GM18867 (cell line): ENCODE results near the gene ANO1.
"Not testable (repeated sequence)": the region's sequence is repeated elsewhere in the genome, so short reads cannot be mapped to it uniquely, and the experiment has no call there.

ENCODE experiments used
- ATAC-seq: cut with Tn5 transposase; IDR thresholded peaks from one replicate; pipeline ENCODE4 v1.9.1; 2021; ENCODE audit warnings: mild to moderate bottlenecking, moderate library complexity; ENCODE audit not compliant: unreplicated experiment

ANO1 gene

DNA sequence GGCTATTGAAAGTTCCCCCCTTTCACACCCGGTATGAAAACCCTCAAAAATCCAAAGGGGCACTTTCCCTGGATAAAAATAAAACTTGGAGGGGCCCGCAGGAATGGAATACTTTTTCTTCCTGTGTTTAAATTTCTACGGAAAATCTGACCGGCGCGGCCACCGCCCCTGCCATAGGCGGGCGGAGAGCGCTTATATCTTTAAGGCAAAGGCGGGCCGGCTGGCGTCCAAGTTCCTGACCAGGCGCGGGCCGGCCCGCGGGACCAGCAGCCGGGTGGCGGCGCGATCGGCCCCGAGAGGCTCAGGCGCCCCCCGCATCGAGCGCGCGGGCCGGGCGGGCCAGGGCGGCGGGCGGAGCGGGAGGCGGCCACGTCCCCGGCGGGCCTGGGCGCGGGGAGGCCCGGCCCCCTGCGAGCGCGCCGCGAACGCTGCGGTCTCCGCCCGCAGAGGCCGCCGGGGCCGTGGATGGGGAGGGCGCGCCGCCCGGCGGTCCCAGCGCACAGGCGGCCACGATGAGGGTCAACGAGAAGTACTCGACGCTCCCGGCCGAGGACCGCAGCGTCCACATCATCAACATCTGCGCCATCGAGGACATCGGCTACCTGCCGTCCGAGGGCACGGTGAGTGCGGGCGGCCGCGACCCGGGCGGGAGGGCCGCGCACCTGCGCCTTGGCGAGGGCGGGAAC lies at the start of gene ANO1:
Gene ANO1, plus strand, starts transcription at position 223 of the 686 bp plus-strand sequence. Its CDS starts 290 bp downstream, at position 513.
- ATAC-seq = no peak

DNA sequence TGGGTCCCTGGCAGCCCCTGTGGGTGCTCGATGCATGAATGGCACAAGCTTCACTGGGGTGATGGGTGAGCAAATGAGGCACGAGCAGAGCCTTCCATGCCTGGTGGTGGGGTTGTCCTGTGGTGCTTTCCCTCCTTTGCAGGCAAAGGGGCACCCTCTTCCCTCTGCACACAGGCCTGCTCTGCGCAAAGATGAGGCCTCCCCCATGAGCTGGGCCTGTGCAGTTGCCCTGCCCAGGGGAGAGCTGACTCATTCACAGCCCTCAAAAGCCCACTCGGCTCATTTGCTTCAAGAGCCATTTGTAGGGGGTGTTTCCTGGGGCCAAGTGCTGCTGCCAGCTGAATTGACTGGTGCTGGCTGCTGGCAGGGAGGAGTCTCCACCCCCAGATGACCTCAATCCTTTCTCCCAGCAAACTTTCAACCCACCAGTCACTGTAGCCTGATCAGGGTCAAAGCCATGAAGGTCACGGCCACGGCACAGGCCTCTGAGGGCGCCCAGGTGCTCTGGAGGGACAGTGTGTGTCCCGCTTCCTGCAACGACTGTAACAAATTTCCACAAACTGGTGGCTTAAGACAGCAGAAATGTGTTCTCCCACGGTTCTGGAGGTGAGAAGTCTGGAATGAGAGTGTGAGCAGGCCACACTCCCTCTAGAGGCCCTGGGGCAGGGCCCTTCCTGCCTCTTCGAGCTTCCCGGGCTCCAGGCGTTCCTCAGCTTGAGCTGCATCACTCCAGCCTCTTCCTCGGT lies 48.8 kb upstream of the ANO1 start:
- ATAC-seq = no peak

DNA sequence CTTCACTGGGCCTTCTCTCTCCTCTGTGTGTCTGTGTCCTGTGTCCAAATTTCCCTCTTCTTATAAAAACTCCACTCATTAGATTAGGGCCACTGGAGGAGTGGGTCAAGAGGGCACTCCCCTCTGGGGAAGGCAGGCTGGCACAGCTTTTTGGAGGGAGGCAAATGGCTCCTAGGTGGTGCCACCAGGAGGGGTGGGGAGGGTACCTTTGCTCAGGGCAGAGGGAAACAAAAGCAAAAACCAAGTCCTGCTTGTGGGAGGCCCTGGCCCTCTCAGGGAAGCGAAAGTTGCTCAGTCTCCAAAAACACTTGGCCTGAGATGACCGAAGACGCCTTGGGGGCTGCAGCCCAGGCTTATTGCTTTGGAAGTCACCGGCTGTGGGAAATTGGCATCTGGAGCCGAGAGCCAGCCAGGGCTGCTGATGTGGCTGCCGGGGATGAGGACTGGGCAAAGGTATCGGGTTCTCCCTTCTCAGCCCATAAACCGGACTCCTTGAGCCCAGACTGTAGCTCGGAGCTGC lies 48.2 kb upstream of the ANO1 start:
- ATAC-seq = no peak

DNA sequence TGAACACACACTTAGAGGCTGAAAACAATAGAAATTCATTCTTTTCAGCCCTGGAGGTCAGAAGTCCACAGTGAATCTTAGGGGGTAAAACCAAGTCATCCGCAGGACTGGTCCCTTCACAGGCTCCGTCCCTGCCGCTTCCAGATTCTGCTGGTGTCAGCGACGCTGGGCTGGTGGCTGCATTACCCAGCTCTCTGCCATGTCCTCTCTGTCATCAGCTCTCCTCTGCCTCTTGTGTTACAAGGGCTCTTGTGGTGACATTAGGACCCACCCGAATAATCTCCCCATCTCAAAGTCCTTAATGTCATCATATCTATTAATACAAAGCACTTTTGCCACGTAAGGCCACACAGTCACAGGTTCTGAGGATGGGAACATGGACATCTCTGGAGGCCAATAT lies 47.7 kb upstream of the ANO1 start:
- ATAC-seq = no peak

DNA sequence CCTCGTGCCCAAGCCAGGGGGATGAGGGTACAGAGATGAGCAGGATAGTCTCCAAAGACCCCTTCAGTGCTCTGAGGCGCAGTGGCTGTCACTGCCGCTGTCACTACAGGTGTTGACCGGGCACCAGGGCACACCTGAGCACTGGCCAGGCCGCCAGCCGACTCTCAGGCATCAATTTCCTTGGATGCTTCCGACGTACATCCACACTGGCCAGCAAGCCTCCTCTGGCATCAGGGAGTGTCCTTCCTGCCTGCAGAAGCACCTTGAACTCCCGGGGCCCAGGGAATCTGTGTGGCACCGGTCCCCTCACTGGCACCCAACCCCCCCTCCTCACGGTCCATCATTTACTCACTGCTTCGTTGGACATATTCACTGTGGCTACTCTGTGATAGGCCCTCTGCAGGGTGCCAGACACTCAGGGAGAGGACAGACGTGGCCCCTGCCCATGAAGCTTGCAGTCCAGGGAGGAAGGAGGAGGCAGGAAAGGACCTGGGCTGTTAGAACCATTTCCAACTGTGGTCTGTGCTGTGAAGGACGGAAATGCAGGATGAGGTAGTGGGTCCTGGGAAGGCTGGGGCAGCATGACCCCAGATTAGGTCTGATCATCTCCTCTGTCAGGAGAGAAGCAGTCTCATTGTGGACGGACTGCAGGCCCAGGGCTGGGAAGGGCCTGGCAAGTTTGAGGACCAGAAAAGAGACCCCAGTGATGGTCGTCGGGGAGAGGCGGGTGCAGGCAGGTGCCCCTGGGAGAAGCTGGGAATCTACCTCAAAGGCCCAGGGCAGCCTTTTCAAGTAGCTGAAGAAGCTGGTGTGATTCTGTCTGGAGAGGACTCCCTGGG lies 46.3 kb upstream of the ANO1 start:
- no peak for ATAC-seq

DNA sequence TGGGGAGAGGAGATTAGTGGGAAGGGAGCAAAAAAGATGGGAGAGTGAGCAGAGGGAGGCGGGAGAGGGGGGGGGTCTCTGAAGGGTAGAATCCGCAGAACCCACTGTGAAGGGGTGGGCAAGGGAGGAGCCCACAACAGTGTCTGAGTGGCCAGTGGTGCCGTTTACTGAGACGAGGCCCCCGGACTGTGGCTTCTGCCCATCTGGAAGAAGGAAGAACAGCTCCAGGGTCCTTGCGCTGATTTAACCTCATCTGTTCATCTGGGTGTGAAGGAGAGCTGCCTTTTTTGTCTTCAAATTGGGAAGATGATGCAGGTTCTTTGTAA lies 45.7 kb upstream of the ANO1 start:
- no peak for ATAC-seq

DNA sequence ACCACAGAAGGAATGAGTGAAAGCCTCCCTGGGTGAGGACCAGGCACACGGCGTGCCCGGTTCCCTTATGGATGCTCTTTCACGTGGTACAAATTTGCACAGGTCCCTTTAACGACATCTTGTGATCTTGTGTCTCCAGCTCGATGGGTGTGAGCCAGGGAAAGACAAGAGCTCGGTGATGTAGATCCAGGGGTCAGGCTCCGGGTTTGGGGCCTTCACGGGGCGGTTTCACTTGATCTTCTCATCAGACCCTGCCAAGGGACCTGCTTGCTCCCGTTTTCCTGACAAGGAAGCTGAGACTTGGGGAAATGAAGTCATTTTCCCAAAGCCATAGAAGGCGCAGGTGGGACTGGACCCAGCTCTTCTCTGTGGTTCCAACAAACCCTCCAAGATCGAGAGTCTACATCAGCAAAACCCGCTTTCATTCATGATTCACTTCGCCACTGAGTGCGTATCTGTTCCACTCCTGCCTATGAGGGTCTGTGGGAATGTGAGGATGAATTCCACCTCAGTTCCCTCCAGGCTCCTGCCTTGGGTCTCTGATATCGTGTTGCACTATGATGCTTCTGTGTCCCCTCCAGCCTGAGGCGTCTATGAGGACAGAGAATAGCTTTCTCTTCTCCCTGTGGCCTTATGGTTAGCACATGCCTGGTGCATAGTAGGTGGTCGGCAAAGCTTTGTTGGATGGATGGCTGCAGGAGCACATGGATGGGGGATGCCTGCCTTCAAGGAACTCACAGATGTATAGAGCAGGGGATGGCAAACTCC lies 45.0 kb upstream of the ANO1 start:
- ATAC-seq = no peak

DNA sequence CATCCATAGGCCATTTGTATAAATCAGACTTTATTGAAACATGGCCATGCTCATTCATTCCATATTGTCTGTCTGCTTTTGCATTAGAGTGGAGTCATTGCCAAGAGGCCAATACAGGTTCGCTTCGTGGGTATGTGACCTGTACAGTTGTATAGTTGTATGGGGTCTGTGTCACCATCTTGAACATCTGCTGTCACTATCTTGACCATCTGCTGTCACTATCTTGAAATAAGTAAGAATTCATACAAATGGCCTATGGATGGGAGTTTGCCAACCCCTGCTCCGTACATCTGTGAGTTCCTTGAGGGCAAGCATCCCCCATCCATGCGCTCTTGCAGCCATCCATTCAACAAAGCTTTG lies 44.4 kb upstream of the ANO1 start:
- no peak for ATAC-seq

DNA sequence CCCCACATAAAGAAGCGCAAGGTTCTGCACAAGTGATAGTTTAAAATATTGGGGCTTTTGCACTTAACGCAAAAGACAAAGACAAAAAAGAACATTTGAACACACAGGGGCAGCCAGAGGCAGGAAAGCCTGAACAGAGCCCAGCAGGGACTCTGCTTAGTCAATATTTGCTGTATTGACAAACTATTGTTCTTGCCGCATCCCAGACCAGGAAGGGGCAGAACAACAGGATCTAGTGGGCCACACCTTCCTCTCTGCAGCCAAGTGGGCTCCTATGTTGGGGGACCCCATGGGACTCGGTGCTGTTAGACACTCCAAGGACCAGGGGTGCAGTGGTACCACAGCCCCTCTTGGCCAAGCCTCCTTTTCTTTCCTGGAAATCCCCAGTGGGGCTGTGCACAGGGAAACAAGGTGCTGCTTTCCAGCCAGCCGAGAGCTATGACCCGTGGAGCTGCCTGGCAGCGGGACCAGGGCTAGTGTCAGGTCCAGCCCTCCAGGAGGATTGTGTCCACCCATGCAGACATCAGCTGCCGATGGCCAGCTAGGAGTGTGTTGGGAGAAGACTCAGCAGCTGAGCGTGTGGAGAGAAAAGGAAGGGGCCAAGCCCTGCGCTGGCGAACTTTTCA lies 43.3 kb upstream of the ANO1 start:
- no peak for ATAC-seq

DNA sequence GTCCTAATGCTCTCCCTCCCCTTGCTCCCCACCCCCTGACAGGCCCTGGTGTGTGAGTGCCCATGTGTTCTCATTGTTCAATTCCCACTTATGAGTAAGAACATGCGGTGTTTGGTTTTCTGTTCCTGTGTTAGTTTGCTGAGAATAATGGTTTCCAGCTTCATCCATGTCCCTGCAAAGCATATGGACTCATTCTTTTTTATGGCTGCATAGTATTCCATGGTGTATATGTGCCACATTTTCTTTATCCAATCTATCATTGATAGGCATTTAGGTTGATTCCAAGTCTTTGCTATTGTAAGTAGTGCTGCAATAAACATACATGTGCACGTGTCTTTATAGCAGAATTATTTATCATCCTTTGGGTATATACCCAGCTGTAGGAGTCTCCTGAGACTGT lies 42.5 kb upstream of the ANO1 start:
- not testable (repeated sequence) for ATAC-seq

DNA sequence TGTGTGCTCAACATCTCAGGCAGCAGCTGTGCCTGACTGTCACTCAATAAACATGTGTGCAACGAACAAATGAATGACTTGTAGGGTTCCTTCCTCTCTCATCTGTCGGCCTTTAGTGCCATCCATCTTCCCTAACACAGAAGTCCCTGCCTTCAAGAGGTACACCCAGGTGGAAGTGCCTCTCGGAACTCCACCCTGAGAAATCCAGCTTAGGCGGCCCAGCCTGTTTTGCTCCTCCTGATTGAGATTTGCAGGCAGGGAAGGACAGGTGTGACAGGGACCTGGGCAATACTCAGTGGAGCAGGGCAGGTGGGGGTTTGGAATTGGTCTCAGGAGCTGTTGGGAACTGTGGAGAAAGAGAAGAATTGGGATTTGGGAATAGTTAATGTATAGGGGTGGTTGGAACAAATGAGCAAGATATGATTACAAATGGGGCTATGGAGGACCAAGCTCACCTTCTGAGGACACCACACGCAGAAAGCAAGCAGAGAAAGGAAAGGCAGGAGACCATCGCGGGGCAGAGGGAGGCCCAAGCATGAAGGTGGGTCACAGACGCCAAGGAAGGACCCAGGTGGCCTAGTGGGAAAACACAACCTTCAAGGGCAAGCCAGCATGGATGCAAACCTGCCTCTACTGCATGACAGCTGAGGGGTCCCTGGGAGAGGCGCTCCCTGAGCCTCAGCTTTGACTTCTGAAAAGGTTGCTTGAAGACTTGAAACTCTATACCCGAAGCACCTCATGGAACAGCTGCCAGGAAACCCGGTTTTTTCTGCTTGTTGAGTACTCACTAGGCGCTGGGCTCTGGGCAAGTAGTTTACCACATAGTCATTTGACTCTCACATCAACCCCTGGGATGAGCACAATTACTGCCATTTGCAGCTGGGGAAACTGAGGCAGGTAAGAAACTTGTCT lies 40.9 kb upstream of the ANO1 start:
- no peak for ATAC-seq

DNA sequence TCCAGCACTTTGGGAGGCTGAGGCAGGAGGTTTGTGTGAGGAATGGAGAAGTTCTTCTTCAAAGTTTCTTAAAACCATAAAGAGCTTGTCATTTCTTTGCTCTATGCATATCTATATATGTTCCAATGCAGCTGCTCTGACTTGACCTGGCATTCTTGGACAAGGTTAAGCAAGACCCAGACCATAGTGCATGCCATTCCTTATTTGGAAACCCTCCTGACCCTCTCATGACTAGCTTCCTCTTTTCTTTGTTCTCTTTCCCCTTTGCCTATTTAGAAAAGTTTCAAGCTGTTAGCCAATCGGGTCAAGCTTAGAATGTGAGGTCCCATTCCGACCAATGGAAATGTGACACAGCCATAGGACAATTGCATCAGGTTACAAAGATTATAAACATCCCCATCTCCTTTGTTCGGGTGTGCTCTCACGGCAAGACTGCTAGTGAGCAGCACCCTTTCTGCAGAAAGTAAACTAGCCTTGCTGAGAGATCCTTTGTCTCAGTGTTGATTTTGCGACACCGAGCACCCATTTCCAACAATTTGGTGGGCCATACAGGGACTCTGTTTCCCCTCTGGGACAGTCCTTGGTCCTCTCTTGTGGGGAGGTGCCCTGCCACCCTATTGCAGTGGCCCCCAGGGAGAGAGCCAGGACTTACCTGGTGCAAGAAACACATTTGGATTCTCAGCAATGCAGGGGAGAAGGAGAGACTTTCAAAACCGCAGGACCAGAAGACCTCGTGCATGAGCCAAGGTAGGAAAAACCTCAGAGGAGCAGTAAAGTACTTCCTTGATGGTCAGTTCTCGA lies 39.9 kb upstream of the ANO1 start:
- ATAC-seq = no peak

DNA sequence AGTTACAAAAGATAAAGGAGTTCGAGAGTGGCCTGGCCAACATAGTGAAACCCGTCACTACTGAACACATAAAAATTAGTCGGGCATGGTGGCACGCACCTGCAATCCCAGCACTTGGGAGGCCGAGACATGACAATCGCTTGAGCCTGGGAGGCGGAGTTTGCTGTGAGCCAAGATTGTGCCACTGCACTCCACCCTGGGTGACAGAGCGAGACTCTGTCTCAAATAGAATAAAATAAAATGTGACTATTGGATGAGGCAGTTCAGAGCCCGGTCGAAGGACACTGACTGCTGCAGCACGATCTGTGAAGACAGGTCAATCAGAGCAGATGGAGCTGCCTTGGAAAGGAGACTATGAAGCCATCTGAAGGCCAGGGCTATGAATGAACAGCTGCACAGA lies 37.7 kb upstream of the ANO1 start:
- no peak for ATAC-seq

DNA sequence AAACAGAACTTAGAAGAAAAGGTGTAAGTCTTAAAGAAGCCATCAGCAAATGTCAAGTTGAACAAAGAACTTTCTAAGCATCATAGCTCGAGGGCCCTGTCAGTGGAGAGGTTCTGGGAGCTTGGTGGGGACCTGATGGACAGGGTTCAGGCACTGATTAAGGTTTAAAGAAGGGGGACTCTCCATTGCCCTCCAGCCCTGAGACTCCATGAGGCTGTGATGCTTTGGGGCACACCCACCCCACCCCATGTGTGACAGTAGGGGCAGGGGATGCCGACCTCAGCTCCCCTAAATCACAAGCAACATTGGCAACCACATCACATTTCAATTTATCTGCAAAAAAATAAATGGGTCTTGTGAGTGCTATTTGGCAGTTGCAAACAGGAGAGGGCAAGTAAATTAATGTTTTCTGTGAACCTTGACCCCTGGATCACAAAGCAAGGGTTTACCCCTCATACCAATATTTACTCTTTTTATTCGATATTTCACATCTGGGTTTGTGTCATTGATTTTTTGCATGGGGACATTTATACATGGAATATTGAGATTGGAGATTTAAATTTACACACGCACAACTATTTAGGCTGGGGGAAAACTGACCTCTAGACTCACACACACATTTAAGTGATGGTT lies 37.1 kb upstream of the ANO1 start:
- no peak for ATAC-seq

DNA sequence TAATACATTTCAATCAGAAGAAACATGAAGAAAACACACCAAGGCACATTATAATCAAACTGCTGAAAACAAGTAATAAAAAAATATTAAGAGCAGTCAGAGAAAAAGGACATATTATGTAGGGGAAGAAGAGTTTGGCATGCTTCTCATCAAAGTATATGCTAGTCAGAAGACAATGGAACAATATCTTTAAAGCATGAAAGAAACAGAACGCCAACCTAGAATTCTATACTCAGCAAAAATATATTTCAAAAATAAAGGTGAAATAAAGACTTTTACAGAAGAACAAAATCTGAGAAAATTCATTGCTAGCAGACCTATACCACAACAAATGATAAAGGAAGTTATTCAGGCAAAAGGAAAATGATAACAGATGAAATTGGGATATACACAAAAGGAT lies 34.6 kb upstream of the ANO1 start:
- ATAC-seq = no peak

DNA sequence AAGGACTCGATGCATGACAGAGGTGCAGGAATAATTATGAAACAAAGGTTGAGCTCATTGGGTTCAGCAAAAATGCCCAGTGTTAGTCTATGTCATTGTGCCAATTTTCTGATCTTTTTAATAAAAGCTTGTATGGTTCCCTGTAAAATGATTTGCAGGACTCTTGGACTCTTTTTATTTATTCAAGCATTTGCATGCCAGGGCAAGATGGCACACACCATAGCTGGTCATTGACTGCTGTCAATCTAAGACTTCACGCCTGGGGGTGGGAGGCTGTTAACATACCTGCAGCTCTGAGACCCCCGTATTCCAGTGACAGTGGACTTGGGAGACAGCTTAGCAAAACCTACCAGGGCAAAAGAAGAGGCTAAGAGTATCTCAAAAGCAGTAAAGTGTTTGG lies 32.0 kb upstream of the ANO1 start:
- no peak for ATAC-seq

DNA sequence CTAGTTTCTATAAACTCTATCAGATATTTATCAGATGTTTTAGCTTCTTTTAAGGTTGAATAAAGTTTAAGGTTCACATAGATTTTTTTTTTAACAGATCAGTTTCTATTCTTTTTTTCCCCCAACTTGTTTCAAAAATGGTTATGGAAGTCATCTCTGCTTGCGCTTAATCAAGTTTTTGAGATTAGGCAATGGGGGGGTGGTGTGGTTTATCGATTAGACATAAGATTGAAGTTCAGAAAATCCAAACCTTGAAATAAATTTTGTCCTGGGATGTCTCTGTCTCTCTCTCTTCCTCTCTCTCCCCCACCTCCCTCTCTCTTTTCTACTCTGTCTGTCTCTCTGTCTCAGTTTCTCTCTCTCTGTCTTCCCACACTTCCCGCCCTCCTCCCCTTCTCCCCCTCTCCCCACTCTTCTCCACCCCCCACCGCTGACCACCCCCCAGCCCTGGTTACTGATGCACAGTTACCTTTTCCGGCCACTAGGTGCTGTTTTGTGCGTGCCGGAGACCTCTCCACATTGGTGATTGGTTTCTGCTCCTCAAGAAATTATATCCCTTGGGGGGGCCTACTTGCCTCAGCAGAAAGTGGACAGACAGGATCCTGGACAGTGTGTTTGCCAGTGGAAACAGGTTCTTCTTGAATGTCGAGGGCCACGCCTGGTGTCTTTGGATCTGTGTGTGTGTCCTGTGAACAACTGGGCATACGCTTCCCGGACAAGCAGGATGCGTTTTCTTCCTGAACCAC lies 29.7 kb upstream of the ANO1 start:
- no peak for ATAC-seq

DNA sequence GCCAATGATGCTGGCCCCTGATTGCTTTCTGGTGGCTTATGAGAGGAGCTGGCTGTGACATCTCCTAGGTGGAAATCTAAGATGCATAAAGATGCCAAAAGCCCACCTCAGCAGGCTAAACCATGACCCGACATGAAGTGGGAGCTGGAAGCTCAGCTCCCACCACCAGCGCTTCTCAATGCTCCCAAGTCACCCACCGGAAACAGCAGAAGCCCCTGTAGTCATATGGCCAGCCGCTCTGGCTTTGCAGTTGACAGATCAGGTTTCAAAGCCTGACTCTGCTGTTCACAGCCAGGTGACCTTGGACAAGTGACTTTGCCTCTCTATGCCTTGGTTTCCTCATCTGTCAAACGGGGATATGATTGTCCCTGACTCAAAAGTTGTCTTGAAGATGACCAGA lies 29.1 kb upstream of the ANO1 start:
- ATAC-seq = no peak
